Neural progenitor cell (in vitro differentiated cells): ENCODE data around the gene LMBRD2. TPM values are rescaled to one million over a fixed set of nuclear protein-coding genes. Genes with fewer than 3 reads are reported as not detected.
"Not testable (repeated sequence)": the region's sequence is repeated elsewhere in the genome, so short reads cannot be mapped to it uniquely, and the experiment has no call there.

ENCODE experiments used
- DNase-seq: peaks from one replicate; pipeline ENCODE4 v3.0.0-alpha.2; 2016; ENCODE audit warnings: low spot score
- H2AFZ ChIP-seq: fragments of 200-600 bp; sonication (generic); replicated peaks from 2 replicates; pipeline ENCODE4 v1.6.1; 2016; ENCODE audit warnings: antibody characterized with exemption
- H3F3A ChIP-seq: fragments of 200-600 bp; sonication (generic); 2 replicates; pipeline ENCODE4 v1.6.1; 2016; ENCODE audit warnings: antibody characterized with exemption, low read depth
- H3K27ac ChIP-seq: fragments of 200-600 bp; sonication (generic); 2 replicates; pipeline ENCODE4 v1.5.1; 2016; ENCODE audit warnings: mild to moderate bottlenecking
- H3K27me3 ChIP-seq: fragments of 200-600 bp; sonication (generic); 2 replicates; pipeline ENCODE4 v1.6.1; 2016; ENCODE audit warnings: mild to moderate bottlenecking, moderate library complexity
- H3K36me3 ChIP-seq: fragments of 200-600 bp; sonication (generic); 2 replicates; pipeline ENCODE4 v1.5.1; 2016
- H3K4me1 ChIP-seq: fragments of 200-600 bp; sonication (generic); 2 replicates; pipeline ENCODE4 v1.6.1; 2016; ENCODE audit warnings: mixed run types
- H3K4me2 ChIP-seq: fragments of 200-600 bp; sonication (generic); 2 replicates; pipeline ENCODE4 v1.6.1; 2016
- H3K4me3 ChIP-seq: fragments of 200-600 bp; sonication (generic); 2 replicates; pipeline ENCODE4 v1.5.1; 2016
- H3K79me2 ChIP-seq: fragments of 200-600 bp; sonication (generic); 2 replicates; pipeline ENCODE4 v1.6.1; 2016; ENCODE audit warnings: low read depth
- H3K9ac ChIP-seq: fragments of 200-600 bp; sonication (generic); 2 replicates; pipeline ENCODE4 v1.6.1; 2016
- H3K9me3 ChIP-seq: fragments of 200-600 bp; sonication (generic); 2 replicates; pipeline ENCODE4 v1.5.1; 2016; ENCODE audit warnings: low read depth
- H4K20me1 ChIP-seq: fragments of 200-600 bp; sonication (generic); 2 replicates; pipeline ENCODE4 v1.6.1; 2016; ENCODE audit warnings: low read depth
- H3K27ac Mint-ChIP-seq: 3 replicates; pipeline ENCODE4 v1.8.0; 2021; ENCODE audit warnings: mixed read lengths
- H3K27me3 Mint-ChIP-seq: 2 replicates; pipeline ENCODE4 v1.8.0; 2022; ENCODE audit warnings: low read depth, mild to moderate bottlenecking, inconsistent platforms, moderate library complexity, mixed read lengths; ENCODE audit not compliant: insufficient read depth
- H3K36me3 Mint-ChIP-seq: 3 replicates; pipeline ENCODE4 v1.8.0; 2021; ENCODE audit warnings: mixed read lengths
- H3K4me1 Mint-ChIP-seq: 3 replicates; pipeline ENCODE4 v1.8.0; 2021; ENCODE audit warnings: mixed read lengths
- H3K4me3 Mint-ChIP-seq: 3 replicates; pipeline ENCODE4 v1.8.0; 2021; ENCODE audit warnings: mild to moderate bottlenecking, moderate library complexity, mixed read lengths
- H3K9me3 Mint-ChIP-seq: 3 replicates; pipeline ENCODE4 v1.8.0; 2020; ENCODE audit warnings: mixed read lengths
- EZH2 ChIP-seq: fragments of 200-600 bp; sonication (generic); IDR thresholded peaks from 2 replicates; pipeline ENCODE4 v1.6.1; 2017; ENCODE audit warnings: antibody characterized with exemption, mild to moderate bottlenecking, moderate library complexity
- EZH2phosphoT487 ChIP-seq: fragments of 200-600 bp; sonication (generic); IDR thresholded peaks from 2 replicates; pipeline ENCODE4 v1.6.1; 2017; ENCODE audit warnings: antibody characterized with exemption
- total RNA-seq: library from RNA; depleted of rRNA; stranded (reverse); fragments of >200 nt; gene quantifications from 2 replicates; pipeline ENCODE4 v1.2.3, GENCODE V29; 2015; ENCODE audit warnings: low replicate concordance
- TF ChIP-seq, protein P1 (sequence below): fragments of 200-600 bp; sonication (generic); IDR thresholded peaks from 2 replicates; pipeline ENCODE4 v1.5.1; 2017; ENCODE audit warnings: antibody characterized with exemption, mild to moderate bottlenecking

Gene LMBRD2
- 7.8 and 11.8 TPM in 2 replicates for total RNA-seq

DNA sequence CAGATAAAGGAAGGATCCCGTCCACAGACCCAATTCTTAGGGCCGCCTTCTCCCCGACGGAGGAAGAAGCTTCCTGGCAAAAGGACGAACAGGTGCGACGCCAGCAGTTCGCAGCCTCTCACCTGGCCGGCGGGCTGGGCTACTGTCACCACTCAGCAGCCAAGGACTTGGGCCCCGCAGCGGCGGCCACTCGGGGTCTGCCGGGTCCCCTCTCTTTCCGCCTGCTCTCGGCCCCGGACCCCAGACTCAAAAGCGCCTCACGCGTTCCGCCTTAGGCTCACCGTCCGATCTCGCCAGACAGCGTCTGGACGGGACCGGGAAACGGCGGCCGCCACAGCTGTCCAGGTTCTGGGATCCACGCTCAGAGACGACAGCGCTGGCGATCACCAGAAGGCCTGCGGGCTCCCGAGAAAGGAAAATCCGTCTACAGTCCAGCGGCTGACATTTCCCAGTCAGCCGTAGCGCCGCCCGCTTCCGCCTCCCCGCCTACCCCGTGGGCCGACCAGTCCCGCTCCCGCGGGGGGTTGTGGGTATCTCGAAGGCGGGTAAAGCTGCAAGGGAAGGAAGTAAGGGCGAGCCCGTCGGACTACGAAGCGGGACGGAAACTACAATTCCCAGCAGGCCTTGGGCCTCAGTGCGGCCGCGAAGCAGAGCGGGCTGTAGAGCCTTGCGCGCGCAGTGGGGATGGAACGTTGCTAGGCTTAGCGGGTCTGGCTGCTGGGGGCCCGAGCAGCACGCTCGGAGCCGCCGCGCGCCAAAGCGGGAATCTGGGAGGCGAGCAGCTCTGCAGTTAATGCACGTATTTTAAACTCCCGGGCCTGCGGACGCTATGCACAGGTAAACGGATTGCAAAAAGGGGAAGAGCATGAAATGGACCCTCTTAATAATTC, at the start of gene LMBRD2, which contains the start of gene SKP2:
TSS of gene LMBRD2 (minus strand) at position 454 of the 890 bp plus-strand sequence. CDS start 8,538 bp downstream, outside the sequence.
TSS of gene SKP2 (plus strand) at position 678 of the 890 bp plus-strand sequence. CDS start at position 830, 152 bp downstream.
- Histone ChIP-seq H3K4me1 (peaks cover 17% of the 10 kb centered on the region), H3K9ac (peak within 1 kb of the TSS; percentile 73), H3K4me2 (peak within 1 kb of the TSS; percentile 92), H4K20me1 (peaks cover 3% of the 10 kb centered on the region), H3K36me3 (peaks cover 9% of the 10 kb centered on the region), H3K9me3 (no peaks in the 10 kb centered on the region), H3K79me2 (peaks cover 57% of the 10 kb centered on the region), H3K27me3 (no peaks in the 10 kb centered on the region), H2AFZ (peak within 1 kb of the TSS; percentile 82), H3F3A (peaks cover 7% of the 10 kb centered on the region), H3K27ac (peak within 1 kb of the TSS; percentile 67), H3K4me3 (peak within 1 kb of the TSS; percentile 78)
- H3K4me1 Mint-ChIP-seq, result peaks cover 34% of the 10 kb centered on the region
- H3K27me3 Mint-ChIP-seq, result peaks cover 4% of the 10 kb centered on the region
- DNase-seq, result peak; percentile 99
- H3K36me3 Mint-ChIP-seq, result peaks cover 20% of the 10 kb centered on the region
- peak within 1 kb of the TSS; percentile 95 for H3K4me3 Mint-ChIP-seq
- TF ChIP-seq EZH2phosphoT487 (no peak), EZH2 (no peak)
- TF ChIP-seq, protein P1, sequence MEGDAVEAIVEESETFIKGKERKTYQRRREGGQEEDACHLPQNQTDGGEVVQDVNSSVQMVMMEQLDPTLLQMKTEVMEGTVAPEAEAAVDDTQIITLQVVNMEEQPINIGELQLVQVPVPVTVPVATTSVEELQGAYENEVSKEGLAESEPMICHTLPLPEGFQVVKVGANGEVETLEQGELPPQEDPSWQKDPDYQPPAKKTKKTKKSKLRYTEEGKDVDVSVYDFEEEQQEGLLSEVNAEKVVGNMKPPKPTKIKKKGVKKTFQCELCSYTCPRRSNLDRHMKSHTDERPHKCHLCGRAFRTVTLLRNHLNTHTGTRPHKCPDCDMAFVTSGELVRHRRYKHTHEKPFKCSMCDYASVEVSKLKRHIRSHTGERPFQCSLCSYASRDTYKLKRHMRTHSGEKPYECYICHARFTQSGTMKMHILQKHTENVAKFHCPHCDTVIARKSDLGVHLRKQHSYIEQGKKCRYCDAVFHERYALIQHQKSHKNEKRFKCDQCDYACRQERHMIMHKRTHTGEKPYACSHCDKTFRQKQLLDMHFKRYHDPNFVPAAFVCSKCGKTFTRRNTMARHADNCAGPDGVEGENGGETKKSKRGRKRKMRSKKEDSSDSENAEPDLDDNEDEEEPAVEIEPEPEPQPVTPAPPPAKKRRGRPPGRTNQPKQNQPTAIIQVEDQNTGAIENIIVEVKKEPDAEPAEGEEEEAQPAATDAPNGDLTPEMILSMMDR, result no peak
- peak within 1 kb of the TSS; percentile 97 for H3K27ac Mint-ChIP-seq
- no peaks in the 10 kb centered on the region for H3K9me3 Mint-ChIP-seq

DNA sequence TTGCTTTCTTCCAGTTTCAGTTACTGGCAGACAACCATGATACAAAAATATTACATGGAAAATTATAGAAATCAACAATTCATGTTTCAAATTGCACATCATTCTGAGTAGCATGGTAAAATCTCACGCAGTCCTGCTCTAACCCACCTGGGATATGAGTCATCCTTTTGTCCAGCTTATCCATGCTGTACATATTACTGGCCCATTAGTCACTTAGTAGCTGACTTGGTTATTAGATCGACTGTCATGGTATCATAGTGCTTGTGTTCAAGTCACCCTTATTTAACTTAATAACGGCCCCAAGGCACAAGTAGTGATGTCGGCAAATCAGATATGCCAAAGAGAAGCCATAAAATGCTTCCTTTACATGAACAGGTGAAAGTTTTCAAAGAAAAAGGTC, 48.8 kb upstream of the LMBRD2 start:
- Histone ChIP-seq H3K27ac (no peak overlapping the region), H3K9ac (no peak overlapping the region), H3F3A (no peaks in the 10 kb centered on the region), H3K9me3 (no peaks in the 10 kb centered on the region), H2AFZ (no peak overlapping the region), H4K20me1 (no peaks in the 10 kb centered on the region), H3K79me2 (no peaks in the 10 kb centered on the region), H3K4me1 (no peaks in the 10 kb centered on the region), H3K36me3 (peaks cover 5% of the 10 kb centered on the region), H3K4me3 (no peak overlapping the region), H3K4me2 (no peak overlapping the region), H3K27me3 (no peaks in the 10 kb centered on the region)
- H3K27ac Mint-ChIP-seq, result no peak overlapping the region
- H3K4me1 Mint-ChIP-seq, result peaks cover 5% of the 10 kb centered on the region
- peaks cover 23% of the 10 kb centered on the region for H3K36me3 Mint-ChIP-seq
- no peak for DNase-seq
- no peaks in the 10 kb centered on the region for H3K27me3 Mint-ChIP-seq
- no peak overlapping the region for H3K4me3 Mint-ChIP-seq
- no peaks in the 10 kb centered on the region for H3K9me3 Mint-ChIP-seq
- TF ChIP-seq EZH2, result no peak
- TF ChIP-seq, protein P1, result no peak
- no peak for TF ChIP-seq EZH2phosphoT487

DNA sequence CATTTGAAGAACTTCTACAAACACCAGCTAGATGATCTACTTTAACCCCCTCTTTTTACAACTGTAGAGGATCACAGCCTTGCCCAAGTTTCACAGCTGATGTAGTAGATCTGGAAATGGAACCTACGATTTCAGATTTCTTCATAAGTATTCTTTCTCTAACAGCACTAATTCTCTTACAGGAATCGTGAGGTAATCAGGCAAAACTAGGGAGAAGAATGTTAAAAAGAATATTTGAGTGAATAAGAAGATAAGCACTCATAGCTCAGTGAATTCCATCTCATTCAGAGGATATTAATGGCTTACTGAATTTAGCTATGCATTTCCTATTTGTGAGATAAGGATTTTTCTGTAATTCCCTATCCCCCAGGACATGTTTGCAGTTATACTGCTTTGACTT, 47.9 kb upstream of the LMBRD2 start:
- Histone ChIP-seq H2AFZ (no peak overlapping the region), H3K4me1 (no peaks in the 10 kb centered on the region), H3K36me3 (peaks cover 5% of the 10 kb centered on the region), H4K20me1 (no peaks in the 10 kb centered on the region), H3F3A (no peaks in the 10 kb centered on the region), H3K4me2 (no peak overlapping the region), H3K27me3 (no peaks in the 10 kb centered on the region), H3K9ac (no peak overlapping the region), H3K27ac (no peak overlapping the region), H3K4me3 (no peak overlapping the region), H3K9me3 (no peaks in the 10 kb centered on the region), H3K79me2 (no peaks in the 10 kb centered on the region)
- Mint-ChIP-seq H3K27ac (no peak overlapping the region), H3K4me1 (peaks cover 5% of the 10 kb centered on the region), H3K27me3 (no peaks in the 10 kb centered on the region), H3K9me3 (no peaks in the 10 kb centered on the region), H3K4me3 (no peak overlapping the region), H3K36me3 (peaks cover 22% of the 10 kb centered on the region)
- no peak for DNase-seq
- TF ChIP-seq, protein P1, result no peak
- no peak for TF ChIP-seq EZH2
- no peak for TF ChIP-seq EZH2phosphoT487

DNA sequence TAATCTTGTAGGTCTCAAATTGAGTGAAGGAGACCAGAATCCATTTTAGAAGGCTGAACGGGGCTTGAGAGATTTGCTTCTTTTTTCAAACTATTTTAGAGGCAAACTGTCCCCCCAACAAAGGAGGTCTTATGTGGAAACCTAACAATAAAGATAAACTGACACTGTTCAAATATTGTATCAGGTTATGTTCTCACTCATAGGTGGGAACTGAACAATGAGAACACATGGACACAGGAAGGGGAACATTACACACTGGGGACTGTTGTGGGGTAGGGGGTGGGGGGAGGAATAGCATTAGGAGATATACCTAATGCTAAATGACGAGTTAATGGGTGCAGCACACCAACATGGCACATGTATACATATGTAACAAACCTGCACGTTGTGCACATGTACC, 47.1 kb upstream of the LMBRD2 start:
- DNase-seq, H3K27me3 Mint-ChIP-seq, H3K9me3 Mint-ChIP-seq, H3K4me1 ChIP-seq, H3F3A ChIP-seq, H3K4me2 ChIP-seq, H2AFZ ChIP-seq, H3K79me2 ChIP-seq, H3K4me3 ChIP-seq, H3K9me3 ChIP-seq, H3K4me1 Mint-ChIP-seq, H3K27me3 ChIP-seq, H3K27ac ChIP-seq, H4K20me1 ChIP-seq, H3K9ac ChIP-seq, H3K36me3 ChIP-seq, H3K4me3 Mint-ChIP-seq, H3K27ac Mint-ChIP-seq: not testable (repeated sequence)
- peaks cover 24% of the 10 kb centered on the region for H3K36me3 Mint-ChIP-seq
